Measurements from ENCODE around the gene ICA1. TPM values are rescaled to one million over a fixed set of nuclear protein-coding genes. Genes with fewer than 3 reads are reported as not detected.

Gene ICA1
- total RNA-seq, 1 donor from 2014 or later, result 1.2 TPM

DNA sequence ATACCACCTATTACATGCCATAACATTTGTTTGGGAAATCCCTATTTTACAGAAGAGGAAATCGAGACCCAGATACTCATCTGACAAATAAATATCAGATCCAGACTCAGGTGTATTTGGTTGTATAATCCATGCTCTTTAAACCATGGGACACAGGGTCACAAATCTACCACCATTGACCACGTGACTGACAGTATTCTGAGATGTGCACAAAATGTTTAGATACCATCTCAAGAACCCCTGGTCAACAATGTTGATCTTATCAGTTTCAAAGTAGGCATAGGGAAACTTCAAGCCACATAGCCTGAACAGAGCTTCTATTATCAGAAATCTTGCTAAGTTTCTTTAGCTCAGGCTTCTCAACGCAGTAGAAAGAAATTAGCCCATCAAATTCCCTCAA, 93.6 kb downstream of the ICA1 start:
- intact Hi-C loops (cut with micrococcal nuclease), result no loop called here

DNA sequence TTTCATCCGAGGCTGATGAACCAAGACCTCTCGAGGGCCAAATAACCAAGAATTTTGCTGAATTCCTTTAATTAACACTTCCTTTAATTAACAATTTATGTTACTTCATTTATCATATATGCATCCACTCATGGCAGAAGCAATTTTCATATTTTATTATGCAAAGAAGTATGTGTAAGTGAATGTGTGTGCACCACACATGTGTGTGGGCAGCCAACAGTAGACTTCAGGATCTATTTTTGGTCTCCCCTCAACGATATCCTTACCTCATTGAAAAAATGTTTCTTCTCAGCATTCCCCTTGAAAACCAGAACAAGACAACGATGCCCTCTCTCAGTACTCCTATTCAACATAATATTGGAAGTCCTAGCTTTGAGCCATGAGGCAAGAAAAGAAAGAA, 96.8 kb downstream of the ICA1 start:
- intact Hi-C loops (cut with micrococcal nuclease), result no loop called here

DNA sequence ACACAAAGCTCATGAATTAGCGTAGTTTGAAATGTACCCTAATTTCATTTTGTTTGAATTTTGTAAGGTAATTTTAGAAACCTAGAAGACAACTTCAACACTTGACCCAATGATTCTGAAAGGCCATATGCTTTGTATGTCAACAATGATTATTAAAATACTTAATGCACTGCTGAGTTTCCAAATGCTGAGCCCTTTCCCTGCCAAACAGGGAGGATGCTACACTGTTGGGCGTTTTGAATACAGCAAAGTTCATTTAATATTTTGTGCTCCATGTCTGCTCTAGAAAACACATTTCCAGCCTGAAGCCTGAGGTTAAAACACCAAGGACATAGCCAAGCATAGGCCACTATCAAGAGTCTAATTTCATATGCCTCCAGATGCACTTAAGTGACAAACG, 99.8 kb downstream of the ICA1 start:
- intact Hi-C loops (cut with micrococcal nuclease), result no loop called here

DNA sequence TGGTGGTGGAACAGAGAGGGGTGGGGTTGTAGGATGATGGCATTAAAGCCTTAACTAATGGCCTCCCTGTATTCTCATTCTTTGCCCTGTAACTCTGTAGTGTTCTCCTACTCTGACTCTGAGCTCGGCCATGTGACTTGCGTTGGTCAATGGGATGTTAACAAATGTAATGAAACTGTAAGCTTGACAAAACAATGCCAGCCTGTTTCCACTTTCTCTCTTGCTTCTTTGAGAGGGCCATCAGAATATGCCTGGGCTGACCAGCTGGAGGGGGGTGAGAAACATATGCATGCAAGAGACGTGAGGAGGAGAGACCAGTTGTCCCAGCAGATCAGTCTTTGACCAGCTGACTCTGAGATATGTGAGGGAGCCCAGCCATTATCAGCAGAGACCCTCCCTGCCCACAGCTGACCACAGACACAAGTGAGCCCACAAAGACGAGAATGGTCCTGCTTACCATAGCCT, 100.6 kb downstream of the ICA1 start:
- intact Hi-C loops (cut with micrococcal nuclease), result no loop called here

DNA sequence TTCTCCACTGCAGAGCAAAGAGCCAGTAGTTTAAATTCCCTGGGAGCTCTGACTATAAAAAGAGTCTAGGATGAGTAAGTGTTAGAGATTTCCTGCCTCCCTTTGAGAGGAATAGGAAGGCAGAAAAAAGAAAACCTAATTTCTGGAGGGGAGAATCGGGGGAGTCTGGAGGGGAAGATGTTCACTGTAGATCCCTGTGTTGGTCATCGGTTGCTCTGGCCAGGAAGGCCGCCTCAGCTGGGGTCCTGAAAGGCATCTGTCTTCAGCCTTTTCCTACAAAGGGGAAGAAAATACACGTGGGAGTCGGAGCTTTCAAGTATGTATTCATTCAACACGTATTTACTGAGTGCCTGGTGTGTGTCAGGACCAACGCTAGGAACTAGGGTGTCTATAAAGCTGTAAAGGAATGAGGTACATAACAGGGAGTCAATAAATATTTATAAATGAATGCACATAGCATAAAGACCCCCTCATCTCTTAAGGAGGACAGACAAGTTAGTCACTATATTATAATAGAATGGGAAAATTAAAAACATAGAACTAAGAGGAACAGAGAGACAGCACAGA, 101.1 kb downstream of the ICA1 start:
- intact Hi-C loops (cut with micrococcal nuclease), result no loop called here

DNA sequence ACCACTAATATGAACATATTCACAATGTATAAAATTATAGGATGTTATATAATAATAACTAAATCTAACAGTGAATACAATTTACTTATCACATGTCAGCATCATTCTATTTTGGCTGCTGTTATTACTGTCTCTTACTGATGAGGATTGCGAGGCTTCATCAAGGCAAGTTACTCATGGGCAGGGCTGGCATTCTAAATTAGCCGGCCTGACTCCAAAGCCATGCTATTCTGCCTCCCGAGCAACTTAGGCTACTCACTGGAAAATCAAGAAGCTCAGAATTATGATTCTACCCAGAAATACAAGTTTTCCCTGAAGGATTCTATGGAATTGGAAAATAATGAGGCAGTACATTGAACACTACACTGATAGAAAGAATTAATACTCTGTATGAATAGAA, 101.7 kb downstream of the ICA1 start:
- intact Hi-C loops (cut with micrococcal nuclease), result no loop called here

DNA sequence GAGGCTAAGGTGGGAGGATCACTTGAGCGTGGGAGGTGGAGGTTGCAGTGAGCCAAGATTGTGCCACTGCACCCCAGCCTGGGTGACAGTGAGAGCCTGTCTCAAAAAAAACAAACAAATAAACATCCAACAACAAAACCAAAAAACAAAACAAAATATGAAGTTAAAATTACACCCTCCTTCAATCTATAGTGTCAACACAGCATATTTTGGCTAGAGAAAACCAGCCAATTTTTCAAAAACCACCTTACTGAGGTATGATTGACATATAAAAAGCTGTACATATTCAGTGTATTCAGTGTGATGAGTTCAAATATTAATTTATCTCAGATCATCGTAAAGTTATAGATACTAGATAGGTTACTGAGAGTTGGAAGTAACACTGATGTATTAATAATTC, 102.4 kb downstream of the ICA1 start:
- intact Hi-C loops (cut with micrococcal nuclease), result no loop called here

DNA sequence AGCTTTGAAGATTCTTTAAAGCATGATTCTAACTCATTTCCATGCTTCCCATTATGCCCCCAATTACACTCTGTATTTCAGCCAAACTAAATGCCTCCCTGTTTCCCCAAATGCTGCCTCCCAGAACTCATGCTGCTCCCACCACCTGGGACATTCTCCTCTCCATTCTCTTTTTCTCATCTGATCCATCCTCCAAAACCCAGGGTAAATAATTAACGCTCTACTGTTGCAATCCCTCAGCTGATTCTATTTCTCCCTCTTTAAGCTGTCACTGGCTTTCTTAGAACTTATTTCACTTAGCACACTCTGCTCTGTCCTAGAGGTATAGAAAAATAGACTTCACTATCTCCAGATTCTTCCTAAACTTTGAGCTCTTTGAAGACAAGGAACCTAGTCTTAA, 104.7 kb downstream of the ICA1 start:
- intact Hi-C loops (cut with micrococcal nuclease), result no loop called here

DNA sequence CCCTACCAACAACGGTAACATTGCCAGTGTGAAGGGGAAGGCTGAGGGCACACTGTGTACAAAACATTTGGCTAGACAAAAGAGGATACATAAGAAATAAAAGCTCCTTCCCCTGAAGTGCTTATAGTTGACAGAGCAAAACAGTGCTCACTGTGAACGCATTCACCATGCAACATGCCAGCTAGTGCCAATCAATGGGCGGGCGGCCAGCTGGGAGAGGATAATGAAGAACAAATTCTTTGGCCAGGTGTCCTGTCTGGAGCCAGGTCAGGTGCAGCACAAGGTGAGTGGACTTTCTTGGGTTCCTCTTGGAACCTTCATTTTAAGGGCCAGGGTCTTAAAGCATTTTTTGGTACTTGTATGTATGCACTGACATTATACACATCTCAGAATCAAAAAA, 106.1 kb downstream of the ICA1 start:
- intact Hi-C loops (cut with micrococcal nuclease), result no loop called here

DNA sequence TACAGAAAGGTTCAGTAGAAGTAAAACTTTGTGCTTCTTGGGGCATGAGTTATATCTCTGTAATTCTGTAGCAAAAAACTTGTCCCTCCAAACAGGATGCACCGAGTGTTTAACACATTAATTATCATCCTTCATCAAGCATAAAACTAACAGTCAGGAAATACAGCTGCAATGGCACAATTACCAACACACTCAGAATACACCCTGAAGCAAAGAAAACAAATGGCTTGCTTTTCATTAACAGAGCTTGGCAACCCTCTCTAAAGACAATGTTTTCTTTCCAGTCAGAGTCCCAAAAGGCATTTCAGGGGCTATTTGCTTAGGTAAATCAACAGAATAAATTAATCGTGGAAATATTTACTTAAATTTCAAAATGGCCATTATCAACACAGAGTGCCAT, 107.7 kb downstream of the ICA1 start:
- intact Hi-C loops (cut with micrococcal nuclease), result no loop called here

DNA sequence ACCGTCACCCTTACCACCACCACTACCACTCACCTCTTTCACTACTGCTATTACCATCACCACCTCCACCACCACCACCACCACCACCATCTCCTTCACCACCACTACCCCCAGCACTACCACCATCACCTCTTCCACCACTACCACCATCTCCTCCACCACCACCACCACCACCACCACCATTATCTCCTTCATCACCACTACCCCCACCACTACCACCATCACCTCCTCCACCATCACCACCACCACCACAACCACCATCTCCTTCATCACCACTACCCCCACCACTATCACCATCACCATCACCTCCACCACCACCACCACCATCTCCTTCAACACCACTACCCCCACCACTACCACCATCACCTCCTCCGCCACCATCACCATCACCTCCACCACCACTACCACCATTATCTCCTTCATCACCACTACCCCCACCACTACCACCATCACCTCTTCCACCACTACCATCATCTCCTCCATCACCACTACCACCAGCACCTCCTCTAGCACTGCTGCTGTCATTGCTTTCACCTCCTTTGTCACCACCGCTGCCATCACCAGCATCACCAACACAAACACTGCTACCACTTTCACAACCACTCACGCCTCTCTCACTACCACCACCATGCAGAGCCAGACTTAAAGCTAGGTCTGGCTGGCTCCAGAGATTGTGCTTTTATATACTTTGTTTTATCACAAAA, 109.3 kb downstream of the ICA1 start:
- intact Hi-C loops (cut with micrococcal nuclease), result no loop called here

DNA sequence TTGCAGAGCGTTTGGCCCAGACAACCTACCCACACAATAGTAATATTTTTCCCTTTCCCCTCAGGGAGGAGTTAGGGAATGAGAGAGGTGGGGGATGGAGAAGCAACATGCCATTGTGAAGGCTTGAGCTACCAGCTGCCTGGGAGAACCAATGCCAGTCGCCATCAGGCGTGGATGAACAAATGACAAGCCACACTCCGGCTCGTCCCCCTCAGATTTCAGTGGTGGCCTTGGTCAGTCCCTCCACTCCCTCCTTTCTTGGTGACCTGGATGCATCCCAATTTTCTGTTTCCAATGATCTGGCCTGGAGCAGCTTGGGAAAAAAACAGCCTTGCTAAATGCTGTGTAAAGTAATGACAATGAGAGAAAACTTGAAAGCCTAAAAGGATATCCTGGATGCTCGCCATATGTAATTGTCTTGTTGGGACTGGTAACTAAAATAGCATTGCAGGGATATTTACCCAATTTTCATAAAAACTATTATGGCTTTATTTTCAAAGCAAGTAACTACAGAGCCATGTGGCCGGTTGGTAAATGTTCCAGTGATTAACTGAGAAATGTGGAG, 110.7 kb downstream of the ICA1 start:
- intact Hi-C loops (cut with micrococcal nuclease), result no loop called here

DNA sequence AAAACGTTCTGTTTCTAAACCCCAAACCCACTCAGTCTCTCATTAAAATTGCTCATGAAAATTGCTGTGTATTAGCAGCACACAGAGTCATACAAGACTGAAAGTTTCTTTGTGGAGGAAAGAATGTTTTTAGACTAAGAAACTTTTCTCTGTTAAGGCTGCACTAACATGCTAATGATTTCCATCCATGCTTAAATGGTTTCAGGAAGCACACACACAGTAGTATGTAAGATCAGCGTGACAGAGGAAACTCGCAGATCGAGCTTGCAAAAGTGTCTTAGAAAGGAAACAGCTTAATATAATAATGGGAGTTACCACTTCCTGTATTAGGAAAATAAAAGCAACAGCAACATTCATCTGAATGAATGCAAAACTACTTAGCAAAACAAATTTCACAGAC, 112.7 kb downstream of the ICA1 start:
- intact Hi-C loops (cut with micrococcal nuclease), result no loop called here

DNA sequence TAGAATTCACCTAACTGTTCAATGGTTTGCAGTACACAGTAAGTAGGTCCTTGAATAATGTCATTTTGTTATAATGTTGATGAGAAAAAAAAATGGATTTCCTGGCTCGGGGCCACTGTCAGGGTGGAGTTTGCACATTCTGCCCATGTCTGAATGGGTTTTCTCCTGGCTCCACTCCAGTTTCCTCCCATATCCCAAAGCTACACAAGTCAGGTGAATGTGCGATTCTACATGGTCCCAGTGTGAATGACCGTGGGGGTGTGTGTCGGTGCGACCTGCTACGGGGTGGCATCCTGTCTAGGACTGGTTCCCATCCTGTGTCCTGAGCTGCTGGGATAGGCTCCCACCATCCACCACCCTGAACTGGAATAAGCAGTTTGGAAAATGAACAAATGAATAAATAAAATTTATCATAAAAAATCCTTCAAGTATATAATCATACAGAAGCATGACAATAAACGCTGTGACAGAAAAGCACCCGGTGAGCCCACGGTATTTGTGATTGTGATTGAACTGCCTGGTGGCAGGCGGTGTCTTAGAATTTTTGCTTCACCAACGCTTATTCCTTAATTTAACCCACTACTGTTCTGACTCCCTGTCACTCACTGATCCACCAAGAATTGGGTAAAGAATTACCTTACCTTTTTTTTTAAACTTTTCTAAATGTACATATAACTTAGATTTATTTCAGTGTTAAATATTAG, 114.1 kb downstream of the ICA1 start:
- intact Hi-C loops (cut with micrococcal nuclease), result no loop called here

DNA sequence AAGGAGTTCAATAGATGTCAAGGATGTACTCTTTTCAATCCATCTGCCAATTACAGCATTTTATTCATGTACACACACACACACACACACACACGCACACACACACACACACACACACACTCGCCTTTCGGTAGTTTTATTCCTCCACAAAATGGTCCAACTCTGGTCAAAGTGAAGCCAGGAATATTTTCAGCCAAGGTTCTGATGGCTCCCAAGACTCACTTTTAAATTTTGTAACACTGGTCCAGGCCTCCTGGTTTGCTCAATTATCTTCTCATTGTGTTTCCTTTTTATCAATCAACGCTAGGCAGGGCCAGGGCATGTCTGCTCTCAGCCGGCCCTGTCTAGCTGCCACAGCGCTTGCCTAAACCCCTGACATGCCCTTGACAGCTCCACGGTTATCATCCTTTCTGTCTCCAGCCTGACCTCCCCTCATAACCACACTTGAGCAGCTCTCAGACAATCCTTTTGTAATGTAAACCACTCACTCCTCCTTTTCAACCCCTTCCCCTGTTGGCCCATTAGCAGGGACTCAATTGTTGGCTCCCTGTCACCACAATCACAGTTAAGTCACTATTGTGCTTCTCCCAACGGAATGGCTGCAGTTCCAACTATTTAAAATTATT, 115.1 kb downstream of the ICA1 start:
- intact Hi-C loops (cut with micrococcal nuclease), result no loop called here

DNA sequence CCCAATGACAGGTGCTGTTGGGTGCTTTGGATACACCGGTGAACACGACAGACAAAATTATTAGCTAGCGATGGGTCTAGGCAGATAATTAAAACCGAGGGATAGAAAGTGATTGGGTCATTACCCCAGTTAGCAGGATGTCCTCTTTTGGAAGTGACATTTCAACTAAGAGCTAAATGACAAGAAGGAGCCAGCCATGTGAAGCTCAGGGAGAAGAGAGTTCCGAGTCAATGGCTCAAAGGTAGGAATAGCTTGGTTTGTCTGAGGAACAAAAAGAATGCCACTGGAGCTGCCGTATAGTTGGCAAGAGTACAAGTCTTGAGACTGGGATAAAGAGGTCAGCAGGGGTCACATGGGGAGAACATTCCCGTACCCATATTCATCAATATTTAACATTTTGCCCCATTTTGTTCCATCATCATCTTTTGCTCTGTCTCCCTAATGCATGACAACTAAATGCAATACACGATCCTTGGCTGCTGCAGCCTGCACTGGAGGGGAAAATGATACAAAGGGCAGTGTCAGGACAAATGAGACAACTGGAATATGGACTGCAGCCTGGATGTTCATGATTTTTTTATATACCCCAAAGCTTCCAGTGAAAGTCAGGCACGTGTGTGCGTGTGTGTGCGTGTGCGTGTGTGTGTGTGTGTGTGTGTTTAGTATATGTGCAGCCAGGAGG, 115.7 kb downstream of the ICA1 start:
- intact Hi-C loops (cut with micrococcal nuclease), result no loop called here

DNA sequence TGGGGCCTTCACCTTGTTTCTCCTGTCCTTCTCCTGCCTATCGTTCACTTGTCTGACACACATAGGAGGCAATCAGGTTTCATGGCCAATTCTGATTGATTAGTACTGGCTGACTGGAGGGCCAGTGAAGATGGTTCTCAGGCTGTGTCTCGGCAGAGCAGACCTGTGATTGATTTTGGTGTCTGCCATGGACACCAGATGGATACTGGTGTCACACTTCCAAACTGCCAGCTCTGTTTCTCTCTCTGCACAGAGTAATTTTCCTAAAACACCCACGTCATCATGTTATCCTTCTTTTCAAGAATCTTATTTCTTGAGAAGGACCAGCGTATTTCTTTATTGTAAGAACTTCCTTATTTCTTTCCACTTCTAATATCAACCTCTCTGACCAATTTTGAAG, 117.1 kb downstream of the ICA1 start:
- intact Hi-C loops (cut with micrococcal nuclease), result no loop called here

DNA sequence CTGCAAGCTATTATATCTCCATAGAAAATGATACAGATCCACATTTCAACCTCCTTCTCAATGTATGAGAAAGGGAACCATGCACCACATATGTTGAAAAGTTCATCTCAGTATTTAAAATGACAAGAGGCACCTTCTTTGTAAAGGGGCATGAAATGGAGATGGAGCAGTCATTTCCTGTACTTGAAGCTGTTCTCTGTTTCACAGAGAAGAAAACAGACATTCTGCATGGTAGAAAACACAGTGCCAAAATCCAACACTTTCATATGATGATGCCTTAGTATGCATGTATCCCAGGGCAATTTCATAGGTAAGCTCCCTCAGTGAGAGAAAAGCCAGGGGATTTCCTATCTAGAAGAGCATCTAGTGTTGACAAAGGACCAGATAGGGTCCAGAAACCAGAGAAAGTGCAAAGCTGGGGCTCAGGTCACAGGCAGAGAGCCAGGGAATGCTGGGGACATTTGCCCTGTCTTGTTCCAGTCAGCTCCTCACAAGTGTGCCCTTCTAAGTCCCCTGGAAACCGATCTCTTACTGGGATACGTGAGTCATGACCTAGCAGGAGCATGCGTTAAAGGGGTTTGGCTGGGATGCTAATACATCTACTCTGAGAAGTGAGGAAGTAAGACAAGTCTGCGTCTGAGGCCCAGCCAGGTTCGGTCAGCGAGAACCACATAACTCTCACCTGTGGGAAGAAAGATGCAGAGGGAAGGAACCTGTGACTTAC, 118.7 kb downstream of the ICA1 start:
- intact Hi-C loops (cut with micrococcal nuclease), result no loop called here

DNA sequence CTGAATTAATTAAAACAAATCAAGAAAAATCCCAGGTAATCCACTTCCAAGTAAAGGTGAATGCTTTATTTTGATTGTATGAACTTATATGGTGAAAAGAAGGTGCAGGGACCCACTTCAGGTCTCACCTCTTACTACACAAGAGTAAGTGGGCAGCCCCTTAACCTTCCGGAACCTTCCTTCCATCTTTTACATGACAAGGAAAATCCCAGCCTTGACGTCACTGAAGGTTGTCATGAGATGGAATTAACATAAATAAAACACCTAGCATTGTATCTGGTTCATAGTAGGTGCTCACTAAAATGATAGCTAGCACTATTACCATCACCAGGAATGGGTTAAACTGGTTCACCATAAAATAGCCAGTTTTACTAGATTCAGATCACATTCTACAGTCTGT, 119.5 kb downstream of the ICA1 start:
- intact Hi-C loops (cut with micrococcal nuclease), result no loop called here

DNA sequence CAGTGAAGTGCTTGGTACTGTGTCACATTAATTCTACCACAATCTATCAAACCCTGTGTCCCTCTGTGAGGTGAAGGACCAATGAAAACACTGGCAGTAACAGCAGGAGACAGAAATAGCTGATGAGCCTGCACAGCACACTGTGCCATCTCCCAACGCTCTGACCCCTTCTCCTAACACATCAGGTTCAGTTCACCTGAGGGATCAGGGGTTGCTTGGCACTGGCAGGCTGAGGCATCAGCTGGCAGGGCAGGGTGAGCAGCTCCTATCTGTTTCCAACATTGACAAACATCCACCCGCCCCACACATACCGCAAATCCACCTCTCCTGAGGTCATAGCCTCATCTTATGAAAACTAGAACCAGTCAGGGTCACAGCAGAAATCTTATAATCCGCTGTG, 120.9 kb downstream of the ICA1 start:
- intact Hi-C loops (cut with micrococcal nuclease), result no loop called here
